GM12878 (cell line): Measurements from ENCODE around the gene VPS16.

Experiments
- CHD1 ChIP-seq: IDR thresholded peaks from 2 replicates; pipeline ENCODE4 v1.6.1; 2012; ENCODE audit warnings: low read depth, low read length, improper control_type of control experiment
- EZH2 ChIP-seq: IDR thresholded peaks from 2 replicates; pipeline ENCODE4 v1.6.1; 2012; ENCODE audit warnings: low read depth, mild to moderate bottlenecking, control low read depth, inconsistent platforms, low read length, borderline replicate concordance; ENCODE audit not compliant: control insufficient read depth
- FOXM1 ChIP-seq: IDR thresholded peaks from 2 replicates; pipeline ENCODE4 v1.6.1; 2012; ENCODE audit warnings: low read depth, mild to moderate bottlenecking, inconsistent platforms, low read length, moderate library complexity
- MAX ChIP-seq: IDR thresholded peaks from 2 replicates; pipeline ENCODE4 v1.6.1; 2012; ENCODE audit warnings: low read depth, low read length, improper control_type of control experiment
- NFXL1 ChIP-seq: fragments of 450-650 bp; IDR thresholded peaks from 2 replicates; pipeline ENCODE4 v1.6.1; 2017; ENCODE audit warnings: antibody characterized with exemption, mild to moderate bottlenecking, borderline replicate concordance
- POLR2A ChIP-seq: IDR thresholded peaks from 2 replicates; pipeline ENCODE4 v1.6.1; 2011; ENCODE audit warnings: low read depth, mild to moderate bottlenecking, low read length
- POLR2AphosphoS5 ChIP-seq: IDR thresholded peaks from 2 replicates; pipeline ENCODE4 v1.6.1; 2011; ENCODE audit warnings: mild to moderate bottlenecking, low read length, inconsistent platforms
- USF1 ChIP-seq: IDR thresholded peaks from 2 replicates; pipeline ENCODE4 v1.6.1; 2011; ENCODE audit warnings: borderline replicate concordance, low read depth, mild to moderate bottlenecking, moderate library complexity, mixed read lengths, low read length; ENCODE audit not compliant: insufficient read depth; ENCODE audit errors: extremely low read length
- TF ChIP-seq, protein P1 (sequence below), 3 experiments: IDR thresholded peaks in 2 of 3; conservative IDR thresholded peaks in 1 of 3; 2 replicates each; pipeline ENCODE4 v1.5.1; 2011; ENCODE audit warnings: low read depth in 3 of 3, low read length in 3 of 3, mild to moderate bottlenecking in 3 of 3, control low read depth in 2 of 3, moderate library complexity in 2 of 3, inconsistent platforms in 1 of 3, mixed read lengths in 1 of 3; ENCODE audit not compliant: control insufficient read depth in 2 of 3, insufficient read depth in 1 of 3; ENCODE audit errors: extremely low read depth in 1 of 3
- TF ChIP-seq, protein P2 (sequence below): fragments of 450-650 bp; IDR thresholded peaks from 2 replicates; pipeline ENCODE4 v1.6.1; 2016; ENCODE audit warnings: mild to moderate bottlenecking

DNA sequence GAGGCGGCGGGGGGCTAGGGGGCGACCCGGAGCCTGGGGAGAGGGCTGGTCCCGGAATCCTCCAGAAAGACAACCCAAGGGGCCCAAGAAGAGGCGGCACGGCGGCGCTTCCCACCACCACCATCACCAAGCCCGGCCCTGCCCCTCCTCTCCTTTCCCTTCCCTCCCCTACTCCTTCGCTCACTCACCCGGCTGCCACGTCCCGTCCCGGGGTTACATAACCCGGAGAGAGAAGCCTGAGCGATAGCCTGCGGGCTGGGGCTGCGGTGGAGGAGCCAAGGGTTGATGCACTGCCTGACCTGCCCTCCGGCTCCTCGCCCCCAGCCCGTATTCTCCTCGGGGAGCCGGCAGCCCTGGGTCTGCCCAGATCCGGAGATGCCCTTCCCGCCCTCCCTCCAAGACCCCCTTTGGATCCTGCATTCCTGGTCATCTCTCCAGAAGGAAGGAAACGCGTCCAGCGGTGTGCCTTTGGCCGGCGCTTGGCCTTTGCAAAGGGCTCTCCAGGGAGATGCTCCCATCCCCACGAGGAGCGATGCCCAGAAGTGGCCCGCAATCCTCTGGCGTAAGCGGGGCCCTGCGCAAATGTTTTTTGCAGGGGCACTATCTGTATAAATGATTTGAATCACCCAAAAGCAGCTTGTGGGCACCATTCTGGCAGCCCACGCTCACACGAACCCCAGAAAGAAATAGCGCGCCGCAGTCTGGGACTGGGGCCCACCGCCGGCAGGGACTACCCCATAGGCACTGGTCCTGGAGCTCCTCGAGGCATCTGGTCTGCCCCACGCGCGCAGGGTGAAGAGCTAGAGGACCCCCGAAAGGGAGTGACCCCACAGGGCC lies 35.5 kb upstream of the VPS16 start:
- TF ChIP-seq, protein P1, sequence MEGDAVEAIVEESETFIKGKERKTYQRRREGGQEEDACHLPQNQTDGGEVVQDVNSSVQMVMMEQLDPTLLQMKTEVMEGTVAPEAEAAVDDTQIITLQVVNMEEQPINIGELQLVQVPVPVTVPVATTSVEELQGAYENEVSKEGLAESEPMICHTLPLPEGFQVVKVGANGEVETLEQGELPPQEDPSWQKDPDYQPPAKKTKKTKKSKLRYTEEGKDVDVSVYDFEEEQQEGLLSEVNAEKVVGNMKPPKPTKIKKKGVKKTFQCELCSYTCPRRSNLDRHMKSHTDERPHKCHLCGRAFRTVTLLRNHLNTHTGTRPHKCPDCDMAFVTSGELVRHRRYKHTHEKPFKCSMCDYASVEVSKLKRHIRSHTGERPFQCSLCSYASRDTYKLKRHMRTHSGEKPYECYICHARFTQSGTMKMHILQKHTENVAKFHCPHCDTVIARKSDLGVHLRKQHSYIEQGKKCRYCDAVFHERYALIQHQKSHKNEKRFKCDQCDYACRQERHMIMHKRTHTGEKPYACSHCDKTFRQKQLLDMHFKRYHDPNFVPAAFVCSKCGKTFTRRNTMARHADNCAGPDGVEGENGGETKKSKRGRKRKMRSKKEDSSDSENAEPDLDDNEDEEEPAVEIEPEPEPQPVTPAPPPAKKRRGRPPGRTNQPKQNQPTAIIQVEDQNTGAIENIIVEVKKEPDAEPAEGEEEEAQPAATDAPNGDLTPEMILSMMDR (IDR thresholded peaks at IDR 0.05 in 2 of 3, conservative IDR thresholded peaks at IDR 0.05 in 1 of 3; ENCODE audit: control insufficient read depth in 2 of 3, extremely low read depth in 1 of 3, insufficient read depth in 1 of 3, low read depth in 3 of 3, low read length in 3 of 3): no peak
- TF ChIP-seq POLR2AphosphoS5: no peak
- no peak for TF ChIP-seq NFXL1
- TF ChIP-seq CHD1: no peak
- TF ChIP-seq USF1: no peak
- no peak for TF ChIP-seq MAX
- TF ChIP-seq, protein P2, sequence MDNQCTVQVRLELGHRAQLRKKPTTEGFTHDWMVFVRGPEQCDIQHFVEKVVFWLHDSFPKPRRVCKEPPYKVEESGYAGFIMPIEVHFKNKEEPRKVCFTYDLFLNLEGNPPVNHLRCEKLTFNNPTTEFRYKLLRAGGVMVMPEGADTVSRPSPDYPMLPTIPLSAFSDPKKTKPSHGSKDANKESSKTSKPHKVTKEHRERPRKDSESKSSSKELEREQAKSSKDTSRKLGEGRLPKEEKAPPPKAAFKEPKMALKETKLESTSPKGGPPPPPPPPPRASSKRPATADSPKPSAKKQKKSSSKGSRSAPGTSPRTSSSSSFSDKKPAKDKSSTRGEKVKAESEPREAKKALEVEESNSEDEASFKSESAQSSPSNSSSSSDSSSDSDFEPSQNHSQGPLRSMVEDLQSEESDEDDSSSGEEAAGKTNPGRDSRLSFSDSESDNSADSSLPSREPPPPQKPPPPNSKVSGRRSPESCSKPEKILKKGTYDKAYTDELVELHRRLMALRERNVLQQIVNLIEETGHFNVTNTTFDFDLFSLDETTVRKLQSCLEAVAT: no peak
- TF ChIP-seq EZH2: no peak
- no peak for TF ChIP-seq FOXM1
- no peak for TF ChIP-seq POLR2A
